NCI-H1417 (cell line): ENCODE measurements around the gene LTBP1.
A peak's percentile ranks its signal among the peaks of the same experiment; 100 is the strongest.

Experiments
- DNase-seq, 3 experiments: peaks; one replicate each; lab custom pipeline; 2025; lab: John Stamatoyannopoulos, UW

LTBP1 gene

GRCh38 chr2:33142810-33143209 is 196.1 kb downstream of the LTBP1 start:
- no peak for DNase-seq

GRCh38 chr2:33144243-33144642 is 197.5 kb downstream of the LTBP1 start:
- DNase-seq, result no peak

DNA sequence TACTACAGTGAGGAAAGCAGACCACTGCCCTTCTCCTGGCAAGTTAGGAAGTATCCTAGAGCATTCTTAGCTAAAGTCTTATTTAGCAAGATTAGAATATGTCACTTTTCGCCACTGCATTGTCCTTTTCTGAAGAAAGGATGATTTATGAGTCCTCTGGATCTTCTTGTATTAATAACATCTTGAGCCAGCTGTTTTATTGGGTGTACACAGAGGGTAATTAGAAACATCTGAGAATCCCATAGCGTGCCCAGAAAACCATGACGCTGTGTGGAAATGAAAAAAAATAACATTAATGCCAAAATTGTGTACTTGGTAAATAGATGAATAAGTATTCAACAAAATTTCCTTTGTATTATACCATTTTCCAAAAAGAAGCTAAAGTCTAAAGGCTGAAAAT is 198.7 kb downstream of the LTBP1 start:
- DNase-seq, result no peak

DNA sequence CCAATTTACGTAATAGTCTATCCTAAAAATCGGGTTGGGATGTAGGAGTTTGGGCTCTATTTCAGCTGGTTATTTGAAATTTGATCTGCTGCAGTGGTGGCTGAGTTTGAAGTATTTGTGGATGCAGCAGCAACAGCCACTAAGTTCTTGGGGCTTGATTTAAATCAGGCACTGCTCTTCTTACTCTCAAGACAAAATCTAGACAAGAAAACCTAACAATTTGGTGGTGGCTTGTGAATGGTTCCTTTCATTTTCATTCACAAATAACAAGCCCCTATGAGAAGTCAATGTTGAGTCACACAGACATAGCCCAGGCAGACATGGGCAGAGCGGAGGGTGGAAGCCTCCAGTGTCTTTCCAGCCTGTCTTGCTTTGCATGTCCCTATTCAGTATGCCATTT is 199.3 kb downstream of the LTBP1 start:
- peak in 1 of 3 experiments; percentile 12 for DNase-seq

- no peak for DNase-seq
Measured at GRCh38 chr2:33153008-33153407, 206.3 kb downstream of the LTBP1 start.

GRCh38 chr2:33158482-33159003 is 211.8 kb downstream of the LTBP1 start:
- DNase-seq, result no peak

DNA sequence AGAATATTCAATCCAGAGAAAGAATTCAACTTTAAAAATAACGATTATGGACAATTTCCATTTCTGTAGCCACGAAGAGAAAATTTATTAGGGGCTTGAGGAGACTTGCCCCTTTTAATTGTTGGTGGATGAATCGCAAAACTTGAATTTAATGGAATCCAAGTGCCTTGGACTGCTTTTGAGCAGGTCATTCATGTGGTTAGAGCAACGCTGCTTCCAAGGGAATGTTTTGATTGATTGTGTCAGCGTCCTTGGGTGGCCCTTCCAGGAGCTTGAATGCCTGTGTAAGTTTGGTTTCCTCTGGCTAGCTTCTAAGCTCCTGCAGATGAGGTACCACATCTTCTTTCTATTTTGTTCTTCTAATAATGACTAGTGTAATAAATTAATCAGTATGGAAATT is 213.4 kb downstream of the LTBP1 start:
- DNase-seq, result no peak

GRCh38 chr2:33166287-33166881 is 219.6 kb downstream of the LTBP1 start:
- DNase-seq, result no peak

DNA sequence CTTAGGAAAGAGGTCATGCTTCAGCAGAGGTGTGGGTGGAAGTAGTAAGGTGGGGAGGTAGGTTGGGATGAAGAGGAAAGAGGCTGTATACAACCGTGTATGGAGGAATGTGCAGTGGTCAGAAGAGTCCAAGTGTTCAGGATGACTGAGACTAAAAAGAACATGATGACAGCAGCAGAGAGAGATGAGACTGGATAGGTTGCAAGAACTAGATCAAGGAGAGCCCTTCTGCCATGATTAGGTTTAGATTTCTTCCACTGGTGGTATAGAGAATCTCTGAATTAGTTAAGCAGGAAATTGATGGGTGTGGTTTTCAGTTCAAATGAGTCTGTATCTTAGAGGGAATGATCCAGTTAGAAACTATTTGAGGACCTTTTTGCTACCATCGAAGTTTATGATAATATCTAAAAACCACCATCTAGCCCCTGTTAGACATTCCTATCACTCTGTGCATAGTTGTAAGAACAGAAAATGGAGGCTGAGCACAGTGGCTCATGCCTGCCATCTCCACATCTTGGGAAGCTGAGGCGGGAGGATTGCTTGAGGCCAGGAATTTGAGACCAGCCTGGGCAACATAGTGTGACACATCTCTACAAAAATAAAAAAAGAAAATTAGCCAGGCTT is 221.0 kb downstream of the LTBP1 start:
- DNase-seq, result no peak

- no peak for DNase-seq
Measured at GRCh38 chr2:33168425-33168824, 221.7 kb downstream of the LTBP1 start.

DNA sequence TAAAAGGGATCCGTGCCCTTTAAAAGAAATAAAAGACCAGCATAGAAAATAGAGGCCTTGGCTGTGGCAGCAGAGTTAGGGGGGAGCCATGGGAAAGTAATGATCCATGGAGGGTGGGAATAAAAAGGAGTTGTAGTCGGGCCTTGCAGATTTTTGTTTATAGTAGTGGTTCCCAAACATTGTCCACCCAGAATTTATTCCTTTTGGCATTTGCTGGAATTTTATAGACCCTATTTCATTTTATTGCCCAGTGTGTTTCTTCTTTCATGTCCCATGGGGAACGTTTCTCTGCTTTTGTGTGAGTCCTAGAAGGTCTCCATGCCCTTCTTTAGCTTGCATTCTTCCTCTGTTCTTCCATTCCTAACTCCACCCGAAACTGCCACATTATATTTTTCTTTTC is 222.2 kb downstream of the LTBP1 start:
- no peak for DNase-seq

DNA sequence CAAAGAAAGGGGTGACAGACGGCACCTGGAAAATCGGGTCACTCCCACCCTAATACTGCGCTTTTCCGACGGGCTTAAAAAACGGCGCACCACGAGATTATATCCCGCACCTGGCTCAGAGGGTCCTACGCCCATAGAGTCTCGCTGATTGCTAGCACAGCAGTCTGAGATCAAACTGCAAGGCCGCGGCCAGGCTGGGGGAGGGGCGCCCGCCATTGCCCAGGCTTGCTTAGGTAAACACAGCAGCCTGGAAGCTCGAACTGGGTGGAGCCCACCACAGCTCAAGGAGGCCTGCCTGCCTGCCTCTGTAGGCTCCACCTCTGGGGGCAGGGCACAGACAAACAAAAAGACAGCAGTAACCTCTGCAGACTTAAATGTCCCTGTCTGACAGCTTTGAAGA is 223.5 kb downstream of the LTBP1 start:
- peak in 1 of 3 experiments; percentile 21 for DNase-seq

DNA sequence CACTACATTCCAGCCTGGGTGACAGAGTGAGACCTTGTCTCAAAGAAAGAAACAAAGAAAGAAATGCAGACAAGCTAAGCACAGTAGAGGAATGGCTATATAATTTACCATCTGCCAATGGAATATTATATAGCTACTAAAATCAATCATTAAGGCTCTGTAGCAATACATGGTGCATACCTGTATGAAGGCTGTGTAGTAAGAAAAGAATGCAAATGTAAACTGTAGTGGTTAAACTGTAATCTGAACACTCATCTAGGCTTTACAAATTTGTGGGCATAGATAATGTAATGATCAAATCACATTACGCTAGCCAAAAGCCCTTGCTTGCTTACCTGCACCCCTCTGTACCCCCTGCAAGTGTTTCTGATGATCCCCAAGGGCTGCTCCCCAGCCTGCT is 230.9 kb downstream of the LTBP1 start:
- no peak for DNase-seq

- DNase-seq, result no peak
Measured at GRCh38 chr2:33178209-33178608, 231.5 kb downstream of the LTBP1 start.

- no peak for DNase-seq
Measured at GRCh38 chr2:33180915-33181314, 234.2 kb downstream of the LTBP1 start.

DNA sequence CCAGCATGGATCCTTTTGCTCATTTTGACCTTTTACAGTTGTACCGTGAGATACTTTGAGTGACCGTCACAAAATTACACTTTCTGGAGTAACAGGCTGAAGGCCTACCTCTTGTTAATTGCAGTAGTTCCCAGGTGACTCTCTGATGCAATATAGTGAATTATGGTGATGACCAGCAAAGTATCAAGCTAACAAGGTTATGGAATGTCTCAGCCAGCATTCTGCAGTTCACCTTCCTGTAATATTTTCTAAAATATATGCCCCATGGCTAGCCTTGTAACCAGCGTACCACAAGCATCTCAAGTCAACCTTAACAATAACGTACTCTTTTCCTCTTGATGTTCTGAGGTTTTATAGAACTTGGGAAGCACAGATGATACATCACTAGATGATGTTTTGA is 234.7 kb downstream of the LTBP1 start:
- DNase-seq, result no peak

- DNase-seq, result no peak
Measured at GRCh38 chr2:33184041-33184440, 237.3 kb downstream of the LTBP1 start.

DNA sequence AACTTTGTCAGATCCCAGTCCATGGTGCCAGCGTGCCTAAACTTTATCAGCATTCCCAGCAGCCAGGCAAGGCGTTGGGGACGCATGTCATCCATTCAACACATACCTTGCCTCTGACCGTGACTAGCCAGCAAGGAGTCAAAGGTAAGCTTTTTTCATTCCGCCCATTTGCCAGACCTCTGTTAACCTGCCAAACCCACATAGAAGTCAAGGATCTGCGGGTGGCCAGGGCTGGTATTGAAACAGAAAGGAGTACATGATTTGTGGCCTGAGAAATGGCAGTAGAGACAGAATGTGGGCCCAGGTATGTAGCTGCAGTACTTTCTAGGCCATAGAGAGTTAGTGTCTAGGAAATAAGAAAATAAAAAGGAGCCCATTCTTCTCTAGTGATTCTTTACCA is 240.2 kb downstream of the LTBP1 start:
- no peak for DNase-seq

DNA sequence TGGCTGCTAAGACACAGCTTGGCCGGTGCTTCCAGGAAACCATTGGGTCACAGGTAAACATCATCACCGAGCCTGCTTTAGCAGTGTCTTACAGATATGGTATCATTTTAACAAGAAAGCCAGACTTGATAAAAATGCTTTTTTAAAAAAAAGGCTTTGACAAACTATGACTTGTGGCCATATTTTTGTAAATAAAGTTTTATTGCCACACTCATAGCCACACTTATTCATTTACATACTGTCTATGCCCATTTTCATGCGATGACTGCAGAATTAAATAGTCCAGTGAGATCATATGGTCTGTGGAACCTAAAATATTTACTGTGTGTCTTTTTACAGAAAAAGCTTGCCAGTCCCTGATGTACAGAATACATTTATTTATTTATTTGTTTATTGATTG is 242.0 kb downstream of the LTBP1 start:
- no peak for DNase-seq

DNA sequence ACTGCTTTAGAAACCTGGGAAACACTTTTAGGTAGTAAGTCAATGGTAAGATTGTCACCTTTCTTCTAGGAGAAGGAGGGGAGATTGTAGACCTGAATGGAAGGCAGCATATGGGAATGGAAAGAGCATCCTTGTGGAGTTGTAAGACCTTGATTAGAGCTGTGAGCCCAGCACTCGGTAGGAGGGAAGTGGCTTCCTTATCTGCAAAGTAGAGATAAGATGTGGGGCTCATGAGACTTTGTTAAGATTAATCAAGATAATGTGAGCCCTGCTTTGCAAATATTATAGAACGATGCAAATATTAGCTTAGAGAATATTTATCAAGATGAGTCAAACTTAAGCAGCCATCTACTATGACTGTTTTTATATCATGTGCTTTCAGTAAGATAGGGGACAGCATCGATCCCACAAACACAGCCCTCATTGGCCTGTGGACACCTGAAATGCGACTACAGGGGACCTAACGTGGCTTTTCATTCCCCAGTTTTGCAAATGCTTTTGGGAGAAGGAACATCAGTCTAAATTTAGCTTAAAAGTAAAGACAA is 243.7 kb downstream of the LTBP1 start:
- no peak for DNase-seq

DNA sequence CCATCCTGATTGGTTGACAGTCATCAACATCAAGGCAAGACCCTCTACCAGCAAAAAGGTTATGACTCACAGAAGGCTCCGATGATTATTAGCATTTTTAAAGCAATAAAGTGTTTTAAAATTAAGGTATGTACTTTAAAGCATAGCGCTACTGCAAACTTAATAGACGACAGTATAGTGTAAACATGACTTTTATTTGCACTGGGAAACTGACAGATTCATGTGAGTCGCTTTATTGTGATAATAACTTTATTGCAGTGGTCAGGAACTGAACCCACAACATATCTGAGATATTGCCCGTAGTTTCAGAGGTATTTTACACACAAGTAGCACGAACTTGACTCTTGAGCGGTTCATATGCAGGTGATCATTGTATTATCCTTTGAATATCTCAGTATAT is 249.1 kb downstream of the LTBP1 start:
- no peak for DNase-seq

DNA sequence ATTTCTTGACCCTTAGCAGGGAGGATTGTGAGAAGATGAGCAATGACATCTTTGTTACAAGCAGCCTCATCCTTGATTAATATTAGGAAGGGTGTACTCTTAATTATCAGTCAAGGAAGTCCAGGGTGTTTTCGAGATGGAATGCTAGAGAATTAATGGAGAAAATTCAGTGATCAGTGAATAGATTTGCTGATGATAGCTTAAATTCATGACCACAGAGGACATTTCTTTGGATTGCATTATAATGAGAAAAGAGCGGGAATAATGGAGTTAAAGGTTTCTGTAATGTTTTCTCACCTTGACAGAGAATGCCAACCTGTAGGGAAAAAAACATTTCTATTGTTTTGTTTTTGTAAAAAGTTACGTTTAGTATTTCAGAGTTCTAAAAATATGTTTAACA is 249.9 kb downstream of the LTBP1 start:
- no peak for DNase-seq

DNA sequence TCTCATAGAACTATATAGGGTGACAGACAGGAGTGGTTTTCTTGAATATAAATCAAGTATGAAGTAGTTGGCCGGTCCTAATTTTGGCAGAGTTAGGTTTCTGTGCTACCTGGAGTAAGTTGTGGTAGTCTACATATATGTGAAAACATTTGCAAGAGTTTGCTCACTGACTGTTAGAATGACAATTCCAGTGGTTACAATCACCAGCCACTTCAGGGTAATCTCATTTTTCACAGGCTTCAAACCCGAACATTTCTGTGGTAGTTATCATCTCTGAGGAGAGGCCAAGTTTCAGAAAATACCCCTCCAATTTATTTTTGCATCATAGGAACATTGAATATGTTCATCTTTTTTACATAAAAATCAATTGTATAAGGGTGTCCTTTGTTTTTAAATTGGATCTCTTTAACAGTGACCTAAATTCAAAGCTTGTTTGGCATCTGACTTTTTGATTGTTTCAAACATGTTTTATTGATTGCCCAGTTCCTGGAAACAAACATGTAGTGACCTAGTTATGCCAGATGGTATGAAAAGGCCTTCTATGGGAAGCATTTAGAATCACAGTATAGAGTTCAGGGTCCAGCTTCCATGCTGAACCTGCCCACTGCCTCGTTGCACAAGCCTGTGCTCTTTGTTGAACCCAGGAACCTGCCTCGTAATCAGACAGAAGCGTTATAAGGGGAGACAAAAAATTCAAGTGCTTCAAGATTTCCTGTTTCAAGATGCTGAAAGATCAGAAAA is 250.6 kb downstream of the LTBP1 start:
- no peak for DNase-seq
